HEK293 (cell line): ENCODE data around the gene PPIL4.

Source experiments
- CTCF ChIA-PET: fragments of 350-600 bp; formaldehyde crosslinking; extraction: SDS; loops from one replicate; lab custom pipeline; 2021; ENCODE audit warnings: antibody characterized with exemption; lab: Yijun Ruan, JAX
- POLR2A ChIA-PET: fragments of 300-600 bp; formaldehyde crosslinking; extraction: SDS; loops from one replicate; lab custom pipeline; 2020; ENCODE audit warnings: antibody characterized with exemption, inconsistent platforms; lab: Yijun Ruan, JAX
- H3K27ac ChIP-seq: fragments of 200-500 bp; sonication (Bioruptor generic); 2 replicates; pipeline ENCODE4 v1.5.1; 2014; ENCODE audit warnings: low read depth, low read length, control low read depth, inconsistent platforms; ENCODE audit errors: extremely low read depth
- H3K36me3 ChIP-seq, 2 experiments: fragments of 200-500 bp in 1 of 2; sonication (Bioruptor generic) in 1 of 2; 1 replicate in 1 of 2; 2 replicates in 1 of 2; pipeline ENCODE4 v1.5.1; 2014 to 2017; ENCODE audit warnings: inconsistent platforms in 2 of 2, low read length in 2 of 2; ENCODE audit not compliant: control insufficient read depth in 2 of 2, insufficient read depth in 1 of 2
- H3K4me1 ChIP-seq: fragments of 200-500 bp; sonication (Bioruptor generic); 2 replicates; pipeline ENCODE4 v1.5.1; 2014; ENCODE audit warnings: mild to moderate bottlenecking, low read length, inconsistent platforms; ENCODE audit not compliant: control insufficient read depth, insufficient read depth
- H3K4me3 ChIP-seq: 2 replicates; pipeline ENCODE4 v1.5.1; 2011; ENCODE audit warnings: low read depth, mild to moderate bottlenecking, control low read depth, low read length, moderate library complexity
- H3K9me3 ChIP-seq: fragments of 200-500 bp; sonication (Bioruptor generic); 2 replicates; pipeline ENCODE4 v1.5.1; 2014; ENCODE audit warnings: low read depth, low read length, inconsistent platforms; ENCODE audit not compliant: control insufficient read depth, insufficient read depth
- AEBP2 ChIP-seq: fragments of 450-650 bp; formaldehyde crosslinking; IDR thresholded peaks from 2 replicates; pipeline ENCODE4 v1.5.1; 2016; ENCODE audit warnings: missing biosample characterization, missing genetic modification characterization, borderline replicate concordance
- HOXC10 ChIP-seq: sonication (generic); formaldehyde crosslinking; IDR thresholded peaks from 2 replicates; pipeline ENCODE4 v1.8.1; 2023; ENCODE audit warnings: mild to moderate bottlenecking, missing genetic modification reagents
- IKZF3 ChIP-seq: fragments of 450-650 bp; IDR thresholded peaks from 2 replicates; pipeline ENCODE4 v1.5.0; 2018; ENCODE audit warnings: missing biosample characterization, mild to moderate bottlenecking, missing genetic modification characterization, moderate library complexity
- KLF9 ChIP-seq: fragments of 450-650 bp; formaldehyde crosslinking; IDR thresholded peaks from 2 replicates; pipeline ENCODE4 v1.5.1; 2016; ENCODE audit warnings: missing biosample characterization, missing genetic modification characterization, low read depth
- SCRT1 ChIP-seq: fragments of 450-650 bp; formaldehyde crosslinking; IDR thresholded peaks from 2 replicates; pipeline ENCODE4 v1.5.1; 2016; ENCODE audit warnings: missing biosample characterization, missing genetic modification characterization, borderline replicate concordance
- ZBTB1 ChIP-seq: fragments of 450-650 bp; formaldehyde crosslinking; IDR thresholded peaks from 2 replicates; pipeline ENCODE4 v1.5.1; 2016; ENCODE audit warnings: missing biosample characterization, missing genetic modification characterization
- ZNF157 ChIP-seq: fragments of 450-650 bp; formaldehyde crosslinking; IDR thresholded peaks from 2 replicates; pipeline ENCODE4 v1.5.1; 2016; ENCODE audit warnings: missing biosample characterization, missing genetic modification characterization
- ZNF169 ChIP-seq: fragments of 450-650 bp; formaldehyde crosslinking; IDR thresholded peaks from 2 replicates; pipeline ENCODE4 v1.5.1; 2016; ENCODE audit warnings: missing biosample characterization, missing genetic modification characterization
- ZNF239 ChIP-seq: fragments of 450-650 bp; formaldehyde crosslinking; IDR thresholded peaks from 2 replicates; pipeline ENCODE4 v1.5.1; 2016; ENCODE audit warnings: missing biosample characterization, missing genetic modification characterization
- ZNF248 ChIP-seq: fragments of 450-650 bp; formaldehyde crosslinking; IDR thresholded peaks from 2 replicates; pipeline ENCODE4 v1.5.1; 2017; ENCODE audit warnings: missing biosample characterization, missing genetic modification characterization
- ZNF280C ChIP-seq: fragments of 450-650 bp; formaldehyde crosslinking; IDR thresholded peaks from 2 replicates; pipeline ENCODE4 v1.5.1; 2016; ENCODE audit warnings: missing biosample characterization, missing genetic modification characterization
- ZNF423 ChIP-seq: fragments of 450-650 bp; formaldehyde crosslinking; IDR thresholded peaks from 2 replicates; pipeline ENCODE4 v1.5.1; 2016; ENCODE audit warnings: missing biosample characterization, missing genetic modification characterization
- ZNF530 ChIP-seq: fragments of 450-650 bp; formaldehyde crosslinking; IDR thresholded peaks from 2 replicates; pipeline ENCODE4 v1.5.1; 2016; ENCODE audit warnings: low read depth, missing biosample characterization, missing genetic modification characterization
- ZNF596 ChIP-seq: fragments of 450-650 bp; IDR thresholded peaks from 2 replicates; pipeline ENCODE4 v1.5.0; 2018; ENCODE audit warnings: missing biosample characterization, mild to moderate bottlenecking, missing genetic modification characterization, moderate library complexity
- ZNF600 ChIP-seq: fragments of 450-650 bp; formaldehyde crosslinking; IDR thresholded peaks from 2 replicates; pipeline ENCODE4 v1.5.1; 2016; ENCODE audit warnings: missing biosample characterization, missing genetic modification characterization
- ZNF664 ChIP-seq: fragments of 450-650 bp; formaldehyde crosslinking; IDR thresholded peaks from 2 replicates; pipeline ENCODE4 v1.5.1; 2016; ENCODE audit warnings: missing biosample characterization, missing genetic modification characterization
- ZNF701 ChIP-seq: fragments of 450-650 bp; formaldehyde crosslinking; IDR thresholded peaks from 2 replicates; pipeline ENCODE4 v1.5.1; 2016; ENCODE audit warnings: missing biosample characterization, missing genetic modification characterization
- ZNF843 ChIP-seq: fragments of 450-650 bp; formaldehyde crosslinking; IDR thresholded peaks from 2 replicates; pipeline ENCODE4 v1.5.1; 2016; ENCODE audit warnings: missing biosample characterization, missing genetic modification characterization

The PPIL4 gene

GRCh38 chr6:149455031-149455732 lies 90.7 kb downstream of the PPIL4 start:
- no peaks in the 10 kb centered on the region for H3K4me1 ChIP-seq
- H3K9me3 ChIP-seq, result no peaks in the 10 kb centered on the region
- no peak overlapping the region for H3K27ac ChIP-seq
- ChIA-PET POLR2A (no interaction called here), CTCF (interaction anchor here (1.1 to 1.5 kb wide), 2 partner anchors 9 to 23 kb away, joined by 3 to 6 read pairs; no protein-coding TSS in a partner anchor)
- TF ChIP-seq IKZF3 (tag by site-specific recombination), result no peak
- TF ChIP-seq SCRT1 (tag by site-specific recombination), result no peak
- no peak for TF ChIP-seq ZNF169 (tag by site-specific recombination)
- TF ChIP-seq ZNF596 (tag by site-specific recombination), result no peak
- no peak for TF ChIP-seq ZNF664 (tag by site-specific recombination)
- no peak for TF ChIP-seq ZBTB1
- no peak for TF ChIP-seq ZNF248 (tag by site-specific recombination)
- TF ChIP-seq ZNF701 (tag by site-specific recombination), result no peak
- no peak for TF ChIP-seq ZNF600 (tag by site-specific recombination)
- no peak for TF ChIP-seq ZNF157
- no peak for TF ChIP-seq ZNF280C (tag by site-specific recombination)
- no peak for TF ChIP-seq ZNF843
- no peak for TF ChIP-seq AEBP2 (tag by site-specific recombination)
- TF ChIP-seq ZNF530 (tag by site-specific recombination), result no peak
- no peak for TF ChIP-seq ZNF239
- TF ChIP-seq KLF9 (tag by site-specific recombination), result no peak
- no peak for TF ChIP-seq ZNF423 (tag by site-specific recombination)
- no peak for TF ChIP-seq HOXC10 (CRISPR knock-in tag)
- H3K36me3 ChIP-seq, result no peaks in the 10 kb centered on the region
- no peak overlapping the region for H3K4me3 ChIP-seq
